Measurements from ENCODE around the gene ATF7. TPM values are rescaled to one million over a fixed set of nuclear protein-coding genes. Genes with fewer than 3 reads are reported as not detected.
A peak's percentile ranks its signal among the peaks of the same experiment; 100 is the strongest.

ATF7 gene
- total and polyA plus RNA-seq, 2 experiments from 2014 or later = 9.1 to 13.8 TPM

DNA sequence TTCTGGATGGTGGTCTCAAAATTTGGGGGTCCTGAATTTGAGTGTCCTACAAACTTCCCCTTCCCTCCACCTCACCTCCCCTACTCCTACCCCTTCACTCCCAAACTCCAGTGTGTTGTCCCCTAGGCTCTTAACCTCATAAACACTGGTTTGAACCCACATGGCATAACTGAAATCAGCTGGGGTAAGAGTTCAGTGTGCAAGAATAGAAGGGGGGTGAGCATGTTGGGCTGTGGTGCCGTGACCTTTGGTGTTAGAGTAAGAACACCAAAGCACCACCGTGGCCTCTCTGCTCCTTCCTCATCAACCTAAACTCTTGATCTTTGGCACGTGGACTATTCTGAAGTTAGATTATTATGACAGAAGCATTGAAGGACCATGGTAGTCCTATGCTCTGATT, 163.2 kb downstream of the ATF7 start:
- TF ChIP-seq, protein P1, sequence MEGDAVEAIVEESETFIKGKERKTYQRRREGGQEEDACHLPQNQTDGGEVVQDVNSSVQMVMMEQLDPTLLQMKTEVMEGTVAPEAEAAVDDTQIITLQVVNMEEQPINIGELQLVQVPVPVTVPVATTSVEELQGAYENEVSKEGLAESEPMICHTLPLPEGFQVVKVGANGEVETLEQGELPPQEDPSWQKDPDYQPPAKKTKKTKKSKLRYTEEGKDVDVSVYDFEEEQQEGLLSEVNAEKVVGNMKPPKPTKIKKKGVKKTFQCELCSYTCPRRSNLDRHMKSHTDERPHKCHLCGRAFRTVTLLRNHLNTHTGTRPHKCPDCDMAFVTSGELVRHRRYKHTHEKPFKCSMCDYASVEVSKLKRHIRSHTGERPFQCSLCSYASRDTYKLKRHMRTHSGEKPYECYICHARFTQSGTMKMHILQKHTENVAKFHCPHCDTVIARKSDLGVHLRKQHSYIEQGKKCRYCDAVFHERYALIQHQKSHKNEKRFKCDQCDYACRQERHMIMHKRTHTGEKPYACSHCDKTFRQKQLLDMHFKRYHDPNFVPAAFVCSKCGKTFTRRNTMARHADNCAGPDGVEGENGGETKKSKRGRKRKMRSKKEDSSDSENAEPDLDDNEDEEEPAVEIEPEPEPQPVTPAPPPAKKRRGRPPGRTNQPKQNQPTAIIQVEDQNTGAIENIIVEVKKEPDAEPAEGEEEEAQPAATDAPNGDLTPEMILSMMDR (IDR thresholded peaks at IDR 0.05; ENCODE audit: low read depth, low read length) = no peak
- no peak overlapping the region for H3K4me3 ChIP-seq
- DNase-seq (ENCODE audit: low read depth in 1 of 2, low spot score in 1 of 2) = no peak
- no peaks in the 10 kb centered on the region for H3K9me3 ChIP-seq (ENCODE audit: low read depth)
- H3K4me1 ChIP-seq (ENCODE audit: low read depth) = peaks cover 38% of the 10 kb centered on the region
- H3K27me3 ChIP-seq = no peaks in the 10 kb centered on the region
- peak overlapping the region; percentile 61 for H3K27ac ChIP-seq
- peaks cover 99% of the 10 kb centered on the region for H3K36me3 ChIP-seq

- no peaks in the 10 kb centered on the region for H3K9me3 ChIP-seq (ENCODE audit: low read depth)
- H3K4me3 ChIP-seq = peak overlapping the region; percentile 10
- peaks cover 40% of the 10 kb centered on the region for H3K4me1 ChIP-seq (ENCODE audit: low read depth)
- H3K27me3 ChIP-seq = no peaks in the 10 kb centered on the region
- TF ChIP-seq, protein P1 (IDR thresholded peaks at IDR 0.05; ENCODE audit: low read depth, low read length) = no peak
- no peak for DNase-seq (ENCODE audit: low read depth in 1 of 2, low spot score in 1 of 2)
- H3K27ac ChIP-seq = peak overlapping the region; percentile 88
- H3K36me3 ChIP-seq = peaks cover 96% of the 10 kb centered on the region
Measured at GRCh38 chr12:53461591-53461990, 164.6 kb downstream of the ATF7 start.

DNA sequence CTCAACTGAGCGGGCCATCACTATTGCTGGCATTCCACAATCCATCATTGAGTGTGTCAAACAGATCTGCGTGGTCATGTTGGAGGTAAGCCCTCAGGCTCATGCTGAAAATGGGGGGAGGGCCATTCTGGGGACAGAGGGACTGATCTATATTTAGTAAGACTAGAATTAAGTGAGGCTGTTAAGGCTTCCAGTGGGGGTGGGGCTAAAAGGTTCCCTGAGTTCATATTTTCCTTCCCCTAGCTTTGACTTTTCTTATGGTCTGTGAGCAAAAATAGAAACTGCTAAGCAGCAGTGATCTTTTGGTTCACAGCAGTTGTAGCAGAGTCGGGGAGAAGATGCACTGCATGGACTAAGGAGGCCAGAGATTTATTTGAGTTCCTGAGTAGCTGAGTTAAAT, 165.1 kb downstream of the ATF7 start:
- Histone ChIP-seq H3K36me3 (peaks cover 96% of the 10 kb centered on the region), H3K4me1 (ENCODE audit: low read depth) (peaks cover 46% of the 10 kb centered on the region), H3K4me3 (peak overlapping the region; percentile 10), H3K27me3 (no peaks in the 10 kb centered on the region), H3K9me3 (ENCODE audit: low read depth) (no peaks in the 10 kb centered on the region), H3K27ac (peak overlapping the region; percentile 88)
- TF ChIP-seq, protein P1 (IDR thresholded peaks at IDR 0.05; ENCODE audit: low read depth, low read length) = no peak
- peak in 1 of 2 donors; percentile 90 for DNase-seq (ENCODE audit: low read depth in 1 of 2, low spot score in 1 of 2)

- Histone ChIP-seq H3K9me3 (ENCODE audit: low read depth) (no peaks in the 10 kb centered on the region), H3K27ac (peak overlapping the region; percentile 88), H3K27me3 (no peaks in the 10 kb centered on the region), H3K4me1 (ENCODE audit: low read depth) (peaks cover 65% of the 10 kb centered on the region), H3K4me3 (no peak overlapping the region), H3K36me3 (peaks cover 98% of the 10 kb centered on the region)
- TF ChIP-seq, protein P1 (IDR thresholded peaks at IDR 0.05; ENCODE audit: low read depth, low read length) = no peak
- DNase-seq (ENCODE audit: low read depth in 1 of 2, low spot score in 1 of 2) = no peak
Measured at GRCh38 chr12:53459097-53459496, 167.1 kb downstream of the ATF7 start.

Other genes with a start within 250 kb of the ATF7 start
- 43.7 and 53.0 TPM in 2 replicates for gene SP1, start 246.2 kb downstream of the ATF7 start, total RNA-seq
- 11.4 and 12.9 TPM in 2 replicates for gene SP1, start 246.2 kb downstream of the ATF7 start, polyA plus RNA-seq
- 39.8 and 60.0 TPM in 2 replicates for gene AMHR2, start 202.5 kb downstream of the ATF7 start, total RNA-seq
- gene AMHR2, start 202.5 kb downstream of the ATF7 start, polyA plus RNA-seq = 53.4 and 57.3 TPM in 2 replicates
- 42.9 and 48.3 TPM in 2 replicates for gene PRR13, start 184.6 kb downstream of the ATF7 start, total RNA-seq
- gene PRR13, start 184.6 kb downstream of the ATF7 start, polyA plus RNA-seq = 169 and 190 TPM in 2 replicates
- 213 and 326 TPM in 2 replicates for gene PCBP2, start 174.3 kb downstream of the ATF7 start, total RNA-seq
- 114 and 146 TPM in 2 replicates for gene PCBP2, start 174.3 kb downstream of the ATF7 start, polyA plus RNA-seq
- gene MAP3K12, start 126.9 kb downstream of the ATF7 start, total RNA-seq = 18.5 and 26.1 TPM in 2 replicates
- 15.1 and 17.6 TPM in 2 replicates for gene MAP3K12, start 126.9 kb downstream of the ATF7 start, polyA plus RNA-seq
- gene TARBP2, start 125.1 kb downstream of the ATF7 start, total RNA-seq = 58.3 and 68.1 TPM in 2 replicates
- gene TARBP2, start 125.1 kb downstream of the ATF7 start, polyA plus RNA-seq = 69.2 and 79.8 TPM in 2 replicates
- gene NPFF, start 118.9 kb downstream of the ATF7 start, total RNA-seq = not detected in 2 replicates
- gene NPFF, start 118.9 kb downstream of the ATF7 start, polyA plus RNA-seq = not detected in 2 replicates
- 703 and 923 TPM in 2 replicates for gene ATP5MC2, start 49.7 kb upstream of the ATF7 start, total RNA-seq
- gene ATP5MC2, start 49.7 kb upstream of the ATF7 start, polyA plus RNA-seq = 703 and 802 TPM in 2 replicates
- gene CALCOCO1, start 101.1 kb upstream of the ATF7 start, total RNA-seq = 116 and 187 TPM in 2 replicates
- gene CALCOCO1, start 101.1 kb upstream of the ATF7 start, polyA plus RNA-seq = 128 and 176 TPM in 2 replicates
- gene CISTR, start 125.6 kb upstream of the ATF7 start, total RNA-seq = not detected in 2 replicates
- 0.34 and 0.55 TPM in 2 replicates for gene CISTR, start 125.6 kb upstream of the ATF7 start, polyA plus RNA-seq